Smooth muscle cell (in vitro differentiated cells): Measurements from ENCODE around the gene ISYNA1. TPM values are rescaled to one million over a fixed set of nuclear protein-coding genes. Genes with fewer than 3 reads are reported as not detected.

Source experiments
- DNase-seq: peaks from one replicate; lab custom pipeline; 2025; ENCODE audit not compliant: unreplicated experiment; lab: John Stamatoyannopoulos, UW
- H2AFZ ChIP-seq: fragments of 200-600 bp; sonication (generic); 2 replicates; pipeline ENCODE4 v1.6.0; 2016; ENCODE audit warnings: antibody characterized with exemption, low read depth, mild to moderate bottlenecking
- H3F3A ChIP-seq: fragments of 200-600 bp; sonication (generic); 2 replicates; pipeline ENCODE4 v1.6.0; 2017; ENCODE audit warnings: antibody characterized with exemption, low read depth
- H3K27ac ChIP-seq: fragments of 200-600 bp; sonication (generic); 2 replicates; pipeline ENCODE4 v1.5.1; 2016; ENCODE audit warnings: low read depth, mild to moderate bottlenecking
- H3K27me3 ChIP-seq: fragments of 200-600 bp; sonication (generic); 2 replicates; pipeline ENCODE4 v1.6.1; 2016; ENCODE audit warnings: low read depth, mild to moderate bottlenecking
- H3K36me3 ChIP-seq: fragments of 200-600 bp; sonication (generic); 2 replicates; pipeline ENCODE4 v1.5.1; 2016; ENCODE audit warnings: low read depth
- H3K4me1 ChIP-seq: fragments of 200-600 bp; sonication (generic); 2 replicates; pipeline ENCODE4 v1.5.1; 2016; ENCODE audit warnings: low read depth
- H3K4me2 ChIP-seq: fragments of 200-600 bp; sonication (generic); 2 replicates; pipeline ENCODE4 v1.6.0; 2016; ENCODE audit warnings: mild to moderate bottlenecking
- H3K4me3 ChIP-seq: fragments of 200-600 bp; sonication (generic); 2 replicates; pipeline ENCODE4 v1.5.1; 2016; ENCODE audit warnings: mild to moderate bottlenecking
- H3K79me2 ChIP-seq: fragments of 200-600 bp; sonication (generic); 2 replicates; pipeline ENCODE4 v1.6.0; 2016; ENCODE audit warnings: low read depth, mild to moderate bottlenecking
- H3K9ac ChIP-seq: fragments of 200-600 bp; sonication (generic); 2 replicates; pipeline ENCODE4 v1.6.0; 2016; ENCODE audit warnings: low read depth
- H3K9me3 ChIP-seq: fragments of 200-600 bp; sonication (generic); replicated peaks from 2 replicates; pipeline ENCODE4 v1.5.1; 2016; ENCODE audit warnings: low read depth
- H4K20me1 ChIP-seq: fragments of 200-600 bp; sonication (generic); 2 replicates; pipeline ENCODE4 v1.6.0; 2016; ENCODE audit warnings: low read depth
- WGBS: methylation state at CpG from one replicate; pipeline ENCODE4 v1.1.7; 2016; ENCODE audit warnings: low lambda C conversion rate; 5-methylcytosine and 5-hydroxymethylcytosine counted together
- polyA plus RNA-seq: library from polyadenylated mRNA; unstranded; fragments of >200 nt; fragmentation: Nextera tagmentation; extraction: Ambion mirVana; gene quantifications from 2 replicates; pipeline ENCODE4 v1.2.1, GENCODE V29; 2016
- total RNA-seq: library from RNA; depleted of rRNA; stranded (reverse); fragments of >200 nt; gene quantifications from 2 replicates; pipeline ENCODE4 v1.2.3, GENCODE V29; 2014
- TF ChIP-seq, protein P1 (sequence below): fragments of 200-600 bp; sonication (generic); IDR thresholded peaks from 2 replicates; pipeline ENCODE4 v1.5.1; 2017; ENCODE audit warnings: borderline replicate concordance, mild to moderate bottlenecking, antibody characterized with exemption; ENCODE audit not compliant: insufficient read depth, poor library complexity, severe bottlenecking

The ISYNA1 gene
- total and polyA plus RNA-seq, 2 experiments from 2014 or later: 56.9 to 60.1 TPM

DNA sequence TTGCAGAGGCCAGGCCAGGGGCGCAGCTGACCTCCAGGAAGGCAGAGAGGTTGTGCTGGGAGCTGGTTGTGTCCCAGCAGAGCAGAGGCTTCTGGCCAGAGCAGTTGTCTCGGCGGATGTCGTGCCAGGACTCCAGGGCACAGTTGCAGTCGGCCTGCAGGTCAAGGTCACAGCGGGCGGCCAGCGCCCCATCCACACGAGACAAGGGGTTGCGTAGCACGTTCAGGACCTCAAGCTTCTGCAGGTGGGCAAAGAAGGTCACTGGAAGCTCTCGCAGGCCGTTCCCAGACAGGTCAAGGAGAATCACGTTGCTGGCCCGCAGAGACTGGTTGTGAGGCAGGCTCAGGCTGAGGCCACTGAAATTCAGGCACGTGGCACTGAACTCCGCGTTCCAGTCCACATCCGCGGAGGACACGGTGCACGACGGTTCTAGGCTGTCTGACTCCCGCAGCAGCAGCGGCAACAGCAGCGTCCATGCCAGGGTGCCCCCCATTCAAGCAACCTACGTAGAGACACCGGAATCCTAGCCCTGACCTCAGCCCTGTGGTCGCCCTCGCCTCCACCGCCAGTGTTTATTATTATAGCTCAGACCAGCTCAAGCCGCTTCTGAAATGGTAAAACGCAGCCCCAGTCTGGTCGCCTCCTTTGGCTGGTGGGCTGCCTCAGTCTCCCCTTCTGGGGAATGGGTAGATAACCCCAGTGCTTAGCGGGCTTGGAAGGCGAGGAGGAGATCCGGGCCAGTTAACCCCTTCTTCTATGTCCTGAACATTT is 41.3 kb downstream of the ISYNA1 start:
- Histone ChIP-seq H3K9ac (no peak overlapping the region), H4K20me1 (no peaks in the 10 kb centered on the region), H3K79me2 (no peaks in the 10 kb centered on the region), H3K4me1 (peaks cover 4% of the 10 kb centered on the region), H3F3A (peaks cover 5% of the 10 kb centered on the region), H3K27me3 (no peaks in the 10 kb centered on the region), H3K9me3 (no peaks in the 10 kb centered on the region), H3K27ac (no peak overlapping the region), H3K4me3 (no peak overlapping the region), H3K36me3 (no peaks in the 10 kb centered on the region), H2AFZ (no peak overlapping the region), H3K4me2 (no peak overlapping the region)
- DNase-seq: no peak
- TF ChIP-seq, protein P1, sequence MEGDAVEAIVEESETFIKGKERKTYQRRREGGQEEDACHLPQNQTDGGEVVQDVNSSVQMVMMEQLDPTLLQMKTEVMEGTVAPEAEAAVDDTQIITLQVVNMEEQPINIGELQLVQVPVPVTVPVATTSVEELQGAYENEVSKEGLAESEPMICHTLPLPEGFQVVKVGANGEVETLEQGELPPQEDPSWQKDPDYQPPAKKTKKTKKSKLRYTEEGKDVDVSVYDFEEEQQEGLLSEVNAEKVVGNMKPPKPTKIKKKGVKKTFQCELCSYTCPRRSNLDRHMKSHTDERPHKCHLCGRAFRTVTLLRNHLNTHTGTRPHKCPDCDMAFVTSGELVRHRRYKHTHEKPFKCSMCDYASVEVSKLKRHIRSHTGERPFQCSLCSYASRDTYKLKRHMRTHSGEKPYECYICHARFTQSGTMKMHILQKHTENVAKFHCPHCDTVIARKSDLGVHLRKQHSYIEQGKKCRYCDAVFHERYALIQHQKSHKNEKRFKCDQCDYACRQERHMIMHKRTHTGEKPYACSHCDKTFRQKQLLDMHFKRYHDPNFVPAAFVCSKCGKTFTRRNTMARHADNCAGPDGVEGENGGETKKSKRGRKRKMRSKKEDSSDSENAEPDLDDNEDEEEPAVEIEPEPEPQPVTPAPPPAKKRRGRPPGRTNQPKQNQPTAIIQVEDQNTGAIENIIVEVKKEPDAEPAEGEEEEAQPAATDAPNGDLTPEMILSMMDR: no peak
- 91% methylated on average over 37 of the region's 37 CpGs for WGBS

- Histone ChIP-seq H3K36me3 (no peaks in the 10 kb centered on the region), H3F3A (peaks cover 9% of the 10 kb centered on the region), H3K9ac (no peak overlapping the region), H3K79me2 (no peaks in the 10 kb centered on the region), H3K4me3 (no peak overlapping the region), H3K4me2 (no peak overlapping the region), H3K27ac (no peak overlapping the region), H2AFZ (no peak overlapping the region), H3K4me1 (peaks cover 4% of the 10 kb centered on the region), H3K27me3 (no peaks in the 10 kb centered on the region), H3K9me3 (no peaks in the 10 kb centered on the region), H4K20me1 (no peaks in the 10 kb centered on the region)
- TF ChIP-seq, protein P1: no peak
- DNase-seq: no peak
- WGBS: 91% methylated on average over 7 of the region's 7 CpGs
Observed at GRCh38 chr19:18393836-18394235, 44.1 kb downstream of the ISYNA1 start.

- DNase-seq: no peak
- Histone ChIP-seq H3F3A (peaks cover 9% of the 10 kb centered on the region), H3K9me3 (no peaks in the 10 kb centered on the region), H3K9ac (no peak overlapping the region), H3K4me1 (peaks cover 4% of the 10 kb centered on the region), H3K4me3 (no peak overlapping the region), H3K4me2 (no peak overlapping the region), H3K79me2 (no peaks in the 10 kb centered on the region), H3K27ac (no peak overlapping the region), H3K36me3 (no peaks in the 10 kb centered on the region), H3K27me3 (no peaks in the 10 kb centered on the region), H2AFZ (no peak overlapping the region), H4K20me1 (no peaks in the 10 kb centered on the region)
- TF ChIP-seq, protein P1: no peak
- 92% methylated on average over 5 of the region's 5 CpGs for WGBS
Observed at GRCh38 chr19:18392926-18393325, 45.0 kb downstream of the ISYNA1 start.

- H3F3A ChIP-seq: peaks cover 9% of the 10 kb centered on the region
- TF ChIP-seq, protein P1: no peak
- no peak overlapping the region for H3K9ac ChIP-seq
- no peaks in the 10 kb centered on the region for H3K9me3 ChIP-seq
- DNase-seq: no peak
- no peaks in the 10 kb centered on the region for H3K36me3 ChIP-seq
- no peaks in the 10 kb centered on the region for H4K20me1 ChIP-seq
- peaks cover 3% of the 10 kb centered on the region for H3K4me1 ChIP-seq
- WGBS: 56% methylated on average over 11 of the region's 11 CpGs
- H3K79me2 ChIP-seq: no peaks in the 10 kb centered on the region
- H3K4me2 ChIP-seq: no peak overlapping the region
- no peak overlapping the region for H2AFZ ChIP-seq
- H3K4me3 ChIP-seq: no peak overlapping the region
- H3K27me3 ChIP-seq: no peaks in the 10 kb centered on the region
- no peak overlapping the region for H3K27ac ChIP-seq
Observed at GRCh38 chr19:18392417-18392816, 45.5 kb downstream of the ISYNA1 start.
